ENCODE results near the gene ANXA3.

Gene ANXA3

DNA sequence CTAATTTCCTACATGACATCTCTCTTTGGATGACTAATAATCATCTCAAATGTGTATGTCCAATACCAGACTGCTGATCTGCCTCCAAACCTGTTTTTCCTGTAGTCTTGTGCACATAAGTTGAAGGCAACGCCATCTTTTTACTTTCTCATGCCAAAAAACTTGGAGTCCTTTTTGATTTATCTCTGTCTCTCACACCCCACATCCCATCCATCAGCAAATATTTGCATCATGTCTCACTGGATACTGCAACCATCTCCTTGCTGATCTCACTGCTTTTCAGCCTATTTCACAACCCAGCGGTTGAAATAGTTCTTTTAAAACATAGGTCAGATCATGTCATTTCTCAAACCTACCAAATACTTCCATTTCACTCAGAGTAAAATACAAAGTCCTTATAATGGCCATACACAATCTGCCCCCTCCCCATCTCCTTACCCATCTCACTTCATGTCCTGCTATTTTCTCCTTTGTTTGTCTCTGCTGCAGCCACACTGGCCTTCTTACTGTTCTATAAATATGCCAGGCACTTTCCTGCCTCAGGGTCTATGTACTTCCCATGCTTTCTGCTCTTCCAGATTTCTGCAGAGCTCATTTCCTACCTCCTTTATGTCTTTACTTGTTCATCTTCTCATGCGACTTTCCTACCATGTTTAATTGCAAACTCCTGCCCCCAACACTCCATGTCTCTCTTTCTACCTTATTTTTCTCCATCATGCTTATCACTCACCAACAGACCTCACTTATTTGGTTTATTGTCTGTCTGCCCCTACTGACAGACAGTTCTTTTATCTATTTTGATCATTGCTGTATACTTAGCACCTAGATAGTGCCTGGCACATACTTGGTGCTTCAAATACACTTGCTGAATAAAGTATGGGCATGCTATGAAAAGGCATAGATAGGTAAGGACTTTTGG lies 98.8 kb downstream of the ANXA3 start:
- TF ChIP-seq NFIC (IDR thresholded peaks at IDR 0.05) (no peak), ZBTB7A (IDR thresholded peaks at IDR 0.05; ENCODE audit: low read depth) (no peak), RAD21 (IDR thresholded peaks at IDR 0.05; ENCODE audit: low read depth) (no peak), YY1 (IDR thresholded peaks at IDR 0.05; ENCODE audit: low read depth) (no peak), TAF1 (IDR thresholded peaks at IDR 0.05; ENCODE audit: low read depth) (no peak), CREB1 (IDR thresholded peaks at IDR 0.05; ENCODE audit: low read depth) (no peak), EGR1 (IDR thresholded peaks at IDR 0.05) (no peak), TCF12 (IDR thresholded peaks at IDR 0.05; ENCODE audit: low read depth) (no peak), CEBPB (IDR thresholded peaks at IDR 0.05) (no peak), EP300 (IDR thresholded peaks at IDR 0.05; ENCODE audit: borderline replicate concordance) (no peak), TEAD4 (IDR thresholded peaks at IDR 0.05) (no peak), FOXM1 (IDR thresholded peaks at IDR 0.05; ENCODE audit: borderline replicate concordance, low read depth) (no peak)
- TF ChIP-seq, protein P1, sequence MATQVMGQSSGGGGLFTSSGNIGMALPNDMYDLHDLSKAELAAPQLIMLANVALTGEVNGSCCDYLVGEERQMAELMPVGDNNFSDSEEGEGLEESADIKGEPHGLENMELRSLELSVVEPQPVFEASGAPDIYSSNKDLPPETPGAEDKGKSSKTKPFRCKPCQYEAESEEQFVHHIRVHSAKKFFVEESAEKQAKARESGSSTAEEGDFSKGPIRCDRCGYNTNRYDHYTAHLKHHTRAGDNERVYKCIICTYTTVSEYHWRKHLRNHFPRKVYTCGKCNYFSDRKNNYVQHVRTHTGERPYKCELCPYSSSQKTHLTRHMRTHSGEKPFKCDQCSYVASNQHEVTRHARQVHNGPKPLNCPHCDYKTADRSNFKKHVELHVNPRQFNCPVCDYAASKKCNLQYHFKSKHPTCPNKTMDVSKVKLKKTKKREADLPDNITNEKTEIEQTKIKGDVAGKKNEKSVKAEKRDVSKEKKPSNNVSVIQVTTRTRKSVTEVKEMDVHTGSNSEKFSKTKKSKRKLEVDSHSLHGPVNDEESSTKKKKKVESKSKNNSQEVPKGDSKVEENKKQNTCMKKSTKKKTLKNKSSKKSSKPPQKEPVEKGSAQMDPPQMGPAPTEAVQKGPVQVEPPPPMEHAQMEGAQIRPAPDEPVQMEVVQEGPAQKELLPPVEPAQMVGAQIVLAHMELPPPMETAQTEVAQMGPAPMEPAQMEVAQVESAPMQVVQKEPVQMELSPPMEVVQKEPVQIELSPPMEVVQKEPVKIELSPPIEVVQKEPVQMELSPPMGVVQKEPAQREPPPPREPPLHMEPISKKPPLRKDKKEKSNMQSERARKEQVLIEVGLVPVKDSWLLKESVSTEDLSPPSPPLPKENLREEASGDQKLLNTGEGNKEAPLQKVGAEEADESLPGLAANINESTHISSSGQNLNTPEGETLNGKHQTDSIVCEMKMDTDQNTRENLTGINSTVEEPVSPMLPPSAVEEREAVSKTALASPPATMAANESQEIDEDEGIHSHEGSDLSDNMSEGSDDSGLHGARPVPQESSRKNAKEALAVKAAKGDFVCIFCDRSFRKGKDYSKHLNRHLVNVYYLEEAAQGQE (IDR thresholded peaks at IDR 0.05; ENCODE audit: low read depth), result no peak
- TF ChIP-seq, protein P2, sequence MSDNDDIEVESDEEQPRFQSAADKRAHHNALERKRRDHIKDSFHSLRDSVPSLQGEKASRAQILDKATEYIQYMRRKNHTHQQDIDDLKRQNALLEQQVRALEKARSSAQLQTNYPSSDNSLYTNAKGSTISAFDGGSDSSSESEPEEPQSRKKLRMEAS (IDR thresholded peaks at IDR 0.05), result no peak
- TF ChIP-seq, protein P3, sequence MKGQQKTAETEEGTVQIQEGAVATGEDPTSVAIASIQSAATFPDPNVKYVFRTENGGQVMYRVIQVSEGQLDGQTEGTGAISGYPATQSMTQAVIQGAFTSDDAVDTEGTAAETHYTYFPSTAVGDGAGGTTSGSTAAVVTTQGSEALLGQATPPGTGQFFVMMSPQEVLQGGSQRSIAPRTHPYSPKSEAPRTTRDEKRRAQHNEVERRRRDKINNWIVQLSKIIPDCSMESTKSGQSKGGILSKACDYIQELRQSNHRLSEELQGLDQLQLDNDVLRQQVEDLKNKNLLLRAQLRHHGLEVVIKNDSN (IDR thresholded peaks at IDR 0.05), result no peak

DNA sequence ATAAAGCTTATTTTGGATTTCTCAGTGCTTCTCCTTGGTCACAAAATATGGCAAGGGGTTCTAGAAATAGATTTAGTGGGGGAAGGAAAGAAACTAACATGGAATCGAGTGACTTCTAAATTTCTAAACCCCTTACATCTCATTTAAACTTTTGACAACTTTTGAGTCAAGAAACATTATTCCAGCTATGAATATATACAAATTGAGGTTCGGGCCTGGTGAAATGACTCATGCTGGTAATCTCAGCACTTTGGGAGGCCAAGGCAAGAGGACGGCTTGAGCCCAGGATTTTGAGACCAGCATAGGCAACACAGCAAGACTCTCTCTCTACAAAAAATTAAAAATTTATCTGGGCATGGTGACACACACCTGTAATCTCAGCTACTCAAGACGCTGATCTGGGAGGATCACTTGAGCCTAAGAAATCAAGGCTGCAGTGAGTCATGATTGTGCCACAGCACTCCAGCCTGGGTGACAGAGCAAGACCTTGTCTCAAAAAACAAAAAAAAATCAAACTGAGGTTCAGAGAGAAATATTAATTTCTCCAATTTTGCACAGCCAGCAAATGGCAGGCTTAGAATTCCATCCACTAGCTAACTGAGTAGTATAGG lies 99.8 kb downstream of the ANXA3 start:
- TF ChIP-seq CEBPB (IDR thresholded peaks at IDR 0.05), result no peak
- no peak for TF ChIP-seq EP300 (IDR thresholded peaks at IDR 0.05; ENCODE audit: borderline replicate concordance)
- no peak for TF ChIP-seq CREB1 (IDR thresholded peaks at IDR 0.05; ENCODE audit: low read depth)
- no peak for TF ChIP-seq RAD21 (IDR thresholded peaks at IDR 0.05; ENCODE audit: low read depth)
- no peak for TF ChIP-seq NFIC (IDR thresholded peaks at IDR 0.05)
- no peak for TF ChIP-seq EGR1 (IDR thresholded peaks at IDR 0.05)
- TF ChIP-seq, protein P3 (IDR thresholded peaks at IDR 0.05), result no peak
- TF ChIP-seq FOXM1 (IDR thresholded peaks at IDR 0.05; ENCODE audit: borderline replicate concordance, low read depth), result no peak
- no peak for TF ChIP-seq TAF1 (IDR thresholded peaks at IDR 0.05; ENCODE audit: low read depth)
- TF ChIP-seq, protein P1 (IDR thresholded peaks at IDR 0.05; ENCODE audit: low read depth), result no peak
- TF ChIP-seq TCF12 (IDR thresholded peaks at IDR 0.05; ENCODE audit: low read depth), result no peak
- TF ChIP-seq ZBTB7A (IDR thresholded peaks at IDR 0.05; ENCODE audit: low read depth), result no peak
- TF ChIP-seq TEAD4 (IDR thresholded peaks at IDR 0.05), result no peak
- no peak for TF ChIP-seq YY1 (IDR thresholded peaks at IDR 0.05; ENCODE audit: low read depth)
- TF ChIP-seq, protein P2 (IDR thresholded peaks at IDR 0.05), result no peak

DNA sequence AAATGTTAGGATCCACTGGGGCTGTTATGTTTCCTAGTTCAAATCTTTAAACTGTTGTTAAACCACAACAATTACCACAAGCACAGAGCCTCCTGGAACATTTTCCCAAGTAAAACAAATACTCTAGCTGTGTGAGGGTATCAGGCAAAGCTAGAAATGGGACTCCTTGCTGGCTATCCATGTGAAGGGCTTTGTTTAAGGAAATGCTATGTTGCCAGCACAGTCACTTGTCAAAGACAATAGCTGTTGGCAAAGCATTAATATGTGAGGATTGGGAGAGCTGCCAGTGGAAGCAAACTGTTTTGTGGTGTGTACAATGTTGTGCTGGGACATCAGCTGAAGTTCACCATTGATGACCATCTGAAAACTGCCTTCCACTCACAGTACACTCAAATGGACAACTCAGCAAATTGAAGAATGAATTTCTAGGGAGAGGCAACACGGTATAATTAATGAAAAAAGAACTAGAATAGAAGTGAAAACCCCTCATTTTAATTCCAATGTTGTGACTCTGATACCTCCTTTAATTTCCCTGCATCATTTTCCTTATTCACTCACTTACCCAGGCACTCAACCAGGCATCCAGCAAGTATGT lies 100.8 kb downstream of the ANXA3 start:
- TF ChIP-seq YY1 (IDR thresholded peaks at IDR 0.05; ENCODE audit: low read depth) (no peak), EP300 (IDR thresholded peaks at IDR 0.05; ENCODE audit: borderline replicate concordance) (no peak), TEAD4 (IDR thresholded peaks at IDR 0.05) (0 out of 2 replicates have a peak, but pooled peaks have one; percentile 11), TAF1 (IDR thresholded peaks at IDR 0.05; ENCODE audit: low read depth) (no peak), RAD21 (IDR thresholded peaks at IDR 0.05; ENCODE audit: low read depth) (no peak), CEBPB (IDR thresholded peaks at IDR 0.05) (no peak), ZBTB7A (IDR thresholded peaks at IDR 0.05; ENCODE audit: low read depth) (no peak), TCF12 (IDR thresholded peaks at IDR 0.05; ENCODE audit: low read depth) (no peak), NFIC (IDR thresholded peaks at IDR 0.05) (peak; percentile 73)
- TF ChIP-seq, protein P3 (IDR thresholded peaks at IDR 0.05), result no peak

DNA sequence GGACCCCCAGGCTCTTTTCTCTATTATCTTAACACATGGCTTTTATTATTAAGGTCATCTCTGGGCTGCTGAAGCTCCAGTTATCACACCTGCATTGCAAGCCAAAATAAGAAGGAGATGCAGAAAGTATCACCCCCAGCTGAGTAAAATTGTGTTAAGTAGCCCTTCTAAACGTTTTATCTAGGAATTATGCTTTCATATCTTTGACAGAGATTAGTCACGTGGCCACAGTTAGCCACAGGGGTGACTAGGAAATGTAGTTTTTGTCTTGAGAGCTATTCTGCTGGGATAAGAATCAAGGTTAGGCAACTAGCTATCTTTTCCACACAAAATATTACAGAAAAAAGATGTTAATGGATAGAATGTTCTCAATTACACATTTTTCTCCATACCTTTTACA lies 102.1 kb downstream of the ANXA3 start:
- no peak for TF ChIP-seq YY1 (IDR thresholded peaks at IDR 0.05; ENCODE audit: low read depth)
- TF ChIP-seq, protein P3 (IDR thresholded peaks at IDR 0.05), result peak; percentile 95

All from Ishikawa (cell line).